Endothelial cell of umbilical vein (primary cell): ENCODE results near the gene MAGEH1. TPM values are rescaled to one million over a fixed set of nuclear protein-coding genes. Genes with fewer than 3 reads are reported as not detected.
"Not testable (repeated sequence)": the region's sequence is repeated elsewhere in the genome, so short reads cannot be mapped to it uniquely, and the experiment has no call there.

ENCODE experiments used
- Bru-seq: library from RNA; stranded (reverse); fragments of 400-500 nt; gene quantifications from one replicate; lab custom pipeline; 2021; lab: Mats Ljungman, UMichigan
- BruChase-seq, 2 experiments: library from RNA; stranded (reverse); fragments of 400-500 nt; gene quantifications; one replicate each; lab custom pipeline; 2021; lab: Mats Ljungman, UMichigan
- BruUV-seq: library from RNA; stranded (reverse); fragments of 400-500 nt; replicated peaks from 2 replicates; lab custom pipeline; 2021; lab: Mats Ljungman, UMichigan
- CTCF ChIA-PET: fragments of 300-600, 350-600 bp; sonication (Branson Sonifier 250); formaldehyde crosslinking; loops from one replicate; lab custom pipeline; 2021; ENCODE audit warnings: antibody characterized with exemption, inconsistent platforms; lab: Charles Lee
- POLR2A ChIA-PET: fragments of 300-600, 350-600 bp; sonication (Branson Sonifier 250); formaldehyde crosslinking; loops from one replicate; lab custom pipeline; 2021; ENCODE audit warnings: antibody characterized with exemption, inconsistent platforms; lab: Charles Lee
- DNase-seq: peaks from one replicate; pipeline ENCODE4 v3.0.0-alpha.2; 2011; ENCODE audit warnings: low read depth, low spot score
- FAIRE-seq: peaks from 2 replicates; lab custom pipeline; 2011; peaks lifted over from hg19 to GRCh38; lab: Jason Lieb, UNC
- H2AFZ ChIP-seq: 2 replicates; pipeline ENCODE4 v1.6.0; 2012; ENCODE audit warnings: low read depth, low read length, control low read depth, inconsistent platforms
- H3K27ac ChIP-seq: 2 replicates; pipeline ENCODE4 v1.5.1; 2011; ENCODE audit warnings: low read depth, mild to moderate bottlenecking, control low read depth, low read length, moderate library complexity; ENCODE audit not compliant: insufficient read depth
- H3K27me3 ChIP-seq, 2 experiments: 2 replicates each; pipeline versions ENCODE4 v1.6.0 to v1.6.1; 2011; ENCODE audit warnings: low read length in 2 of 2, mixed read lengths in 1 of 2; ENCODE audit not compliant: control insufficient read depth in 2 of 2, insufficient read depth in 2 of 2
- H3K36me3 ChIP-seq, 2 experiments: 2 replicates in 1 of 2; 3 replicates in 1 of 2; pipeline ENCODE4 v1.5.1; 2011; ENCODE audit warnings: low read length in 2 of 2, mild to moderate bottlenecking in 1 of 2, moderate library complexity in 1 of 2; ENCODE audit not compliant: control insufficient read depth in 2 of 2, insufficient read depth in 2 of 2; ENCODE audit errors: extremely low read depth in 1 of 2
- H3K4me1 ChIP-seq: 3 replicates; pipeline ENCODE4 v1.5.1; 2011; ENCODE audit warnings: mild to moderate bottlenecking, low read length; ENCODE audit not compliant: control insufficient read depth, insufficient read depth; ENCODE audit errors: extremely low read depth
- H3K4me2 ChIP-seq: 2 replicates; pipeline ENCODE4 v1.6.1; 2011; ENCODE audit warnings: low read length, control low read depth, mixed read lengths; ENCODE audit not compliant: insufficient read depth
- H3K4me3 ChIP-seq, 3 experiments: fragments of 200-600 bp in 1 of 3; sonication (generic), shearing (Covaris generic) in 1 of 3; replicated peaks in 1 of 3; 2 replicates each; pipeline ENCODE4 v1.5.1; 2011 to 2016; ENCODE audit warnings: control low read depth in 3 of 3, low read length in 3 of 3, mild to moderate bottlenecking in 2 of 3, inconsistent platforms in 1 of 3, low read depth in 1 of 3, moderate library complexity in 1 of 3; ENCODE audit not compliant: insufficient read depth in 1 of 3
- H3K79me2 ChIP-seq: 2 replicates; pipeline ENCODE4 v1.6.0; 2012; ENCODE audit warnings: low read length, inconsistent platforms; ENCODE audit not compliant: control insufficient read depth, insufficient read depth
- H3K9ac ChIP-seq: replicated peaks from 2 replicates; pipeline ENCODE3; 2011; ENCODE audit warnings: low read length, control low read depth; ENCODE audit not compliant: insufficient read depth; ENCODE audit errors: extremely low read depth
- H3K9me1 ChIP-seq: replicated peaks from 3 replicates; pipeline ENCODE4 v1.6.0; 2011; ENCODE audit warnings: mild to moderate bottlenecking, low read length; ENCODE audit not compliant: control insufficient read depth, insufficient read depth; ENCODE audit errors: extremely low read depth
- H3K9me3 ChIP-seq: replicated peaks from 2 replicates; pipeline ENCODE4 v1.5.1; 2012; ENCODE audit warnings: low read length, inconsistent platforms; ENCODE audit not compliant: control insufficient read depth, insufficient read depth
- H4K20me1 ChIP-seq: replicated peaks from 2 replicates; pipeline ENCODE3; 2011; ENCODE audit warnings: mild to moderate bottlenecking, low read length; ENCODE audit not compliant: control insufficient read depth, insufficient read depth; ENCODE audit errors: extremely low read depth
- POLR2A ChIP-seq: IDR thresholded peaks from 2 replicates; pipeline ENCODE4 v1.6.1; 2012; ENCODE audit warnings: low read depth, mild to moderate bottlenecking, control low read depth, low read length
- dilution Hi-C: fragments of 300-500 bp; cut with MboI; formaldehyde crosslinking; loops from one replicate; pipeline ENCODE4 v1.15.0; 2019; ENCODE audit warnings: low sequenced_read_pairs; ENCODE audit not compliant: extremely low pct_ligation_motif_present
- intact Hi-C: fragments of 100-400 bp; cut with micrococcal nuclease; formaldehyde crosslinking; loops from one replicate; pipeline ENCODE4 v1.10.0; 2022
- long read RNA-seq: library from polyadenylated mRNA; stranded (forward); transcript quantifications from one replicate; pipeline ENCODE4 v2.0.0, GENCODE V29; 2021
- polyA minus RNA-seq, 3 experiments: library from RNA; depleted of rRNA, polyadenylated mRNA; stranded (reverse); fragments of >200 nt; gene quantifications; 1 replicate in 1 of 3; 2 replicates in 2 of 3; pipeline ENCODE4 v1.2.3, GENCODE V29; 2011
- polyA plus RNA-seq, 4 experiments: library from polyadenylated mRNA; depleted of rRNA in 3 of 4; stranded (reverse) in 3 of 4; unstranded in 1 of 4; fragments of >200 nt; gene quantifications; 2 replicates each; pipeline versions ENCODE4 v1.2.1 to v1.2.3, GENCODE V29; 2011 to 2012; ENCODE audit warnings: missing spikeins in 1 of 4
- total RNA-seq: library from RNA; stranded (reverse); gene quantifications from 2 replicates; pipeline ENCODE4 v1.2.3, GENCODE V29; 2021
- TF ChIP-seq, protein P1 (sequence below): IDR thresholded peaks from 2 replicates; pipeline ENCODE4 v1.6.1; 2011; ENCODE audit not compliant: insufficient read depth, insufficient read length

MAGEH1 gene, protein sequence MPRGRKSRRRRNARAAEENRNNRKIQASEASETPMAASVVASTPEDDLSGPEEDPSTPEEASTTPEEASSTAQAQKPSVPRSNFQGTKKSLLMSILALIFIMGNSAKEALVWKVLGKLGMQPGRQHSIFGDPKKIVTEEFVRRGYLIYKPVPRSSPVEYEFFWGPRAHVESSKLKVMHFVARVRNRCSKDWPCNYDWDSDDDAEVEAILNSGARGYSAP
- total RNA-seq (15.1 and 15.8 TPM in 2 replicates), polyA plus RNA-seq (31.8 and 32.2 TPM in 2 replicates), polyA minus RNA-seq (13.9 and 17.7 TPM in 2 replicates), Bru-seq, nascent RNA (percentile 49 among the genes with signal in this experiment), BruChase-seq, experiment 1, labeled RNA remaining after a 6-hour chase (percentile 89 among the genes with signal in this experiment), BruChase-seq, experiment 2, labeled RNA remaining after a 2-hour chase (percentile 76 among the genes with signal in this experiment)
- 23.8 and 28.4 TPM in 2 replicates for polyA plus RNA-seq (2011; cell fraction: cytosol; rRNA removed)
- 11.1 and 14.5 TPM in 2 replicates for polyA plus RNA-seq (2011; cell fraction: nucleus; rRNA removed)
- polyA plus RNA-seq (2012): 15.9 and 19.7 TPM in 2 replicates
- not detected for polyA minus RNA-seq (2011; cell fraction: cytosol; rRNA and poly(A)+ RNA removed)
- polyA minus RNA-seq (2011; cell fraction: nucleus; rRNA and poly(A)+ RNA removed): 2.4 and 3.4 TPM in 2 replicates
- long read RNA-seq, transcript MAGEH1-201 (1 exons, 1,462 nt): major isoform, 58 of 58 reads
- long read RNA-seq, partial matches to known transcripts: 0 of 58 reads
- long read RNA-seq, other reads (novel, unspliced or antisense): 0 of 58 reads

DNA sequence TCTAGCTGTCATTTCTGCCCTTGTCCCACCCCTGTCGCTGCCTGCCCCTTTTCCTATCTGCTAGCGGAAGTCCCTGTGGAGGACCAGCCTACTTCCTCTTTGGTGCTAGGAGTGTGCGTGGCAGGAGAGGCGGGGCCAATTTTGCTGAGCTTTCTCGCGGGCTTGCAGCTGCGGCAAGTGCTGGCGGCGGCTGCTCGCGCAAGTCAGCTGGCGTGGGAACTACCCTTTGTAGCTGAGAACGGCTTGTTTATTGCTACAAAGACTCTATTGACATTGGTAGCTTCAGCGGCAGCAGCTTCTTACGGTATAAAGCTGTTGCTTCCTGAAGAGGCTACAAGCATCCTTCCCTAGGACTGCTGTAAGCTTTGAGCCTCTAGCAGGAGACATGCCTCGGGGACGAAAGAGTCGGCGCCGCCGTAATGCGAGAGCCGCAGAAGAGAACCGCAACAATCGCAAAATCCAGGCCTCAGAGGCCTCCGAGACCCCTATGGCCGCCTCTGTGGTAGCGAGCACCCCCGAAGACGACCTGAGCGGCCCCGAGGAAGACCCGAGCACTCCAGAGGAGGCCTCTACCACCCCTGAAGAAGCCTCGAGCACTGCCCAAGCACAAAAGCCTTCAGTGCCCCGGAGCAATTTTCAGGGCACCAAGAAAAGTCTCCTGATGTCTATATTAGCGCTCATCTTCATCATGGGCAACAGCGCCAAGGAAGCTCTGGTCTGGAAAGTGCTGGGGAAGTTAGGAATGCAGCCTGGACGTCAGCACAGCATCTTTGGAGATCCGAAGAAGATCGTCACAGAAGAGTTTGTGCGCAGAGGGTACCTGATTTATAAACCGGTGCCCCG lies at the start of gene MAGEH1:
Gene MAGEH1, plus strand, starts transcription at position 138 of the 843 bp plus-strand sequence. Its CDS starts 248 bp downstream, at position 386.
- TF ChIP-seq, protein P1, sequence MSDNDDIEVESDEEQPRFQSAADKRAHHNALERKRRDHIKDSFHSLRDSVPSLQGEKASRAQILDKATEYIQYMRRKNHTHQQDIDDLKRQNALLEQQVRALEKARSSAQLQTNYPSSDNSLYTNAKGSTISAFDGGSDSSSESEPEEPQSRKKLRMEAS: no peak
- TF ChIP-seq POLR2A: peak; percentile 42
- Histone ChIP-seq H3K9me1 (no peaks in the 10 kb centered on the region), H3K27ac (peak within 1 kb of the TSS; percentile 52), H3K36me3 (no peaks in the 10 kb centered on the region), H3K9ac (peak within 1 kb of the TSS; percentile 33), H3K27me3 (no peaks in the 10 kb centered on the region), H3K4me3 (peak within 1 kb of the TSS; percentile 56 to 70 (median 61)), H3K4me1 (peaks cover 5% of the 10 kb centered on the region), H2AFZ (peak within 1 kb of the TSS; percentile 94), H3K79me2 (no peaks in the 10 kb centered on the region), H3K9me3 (no peaks in the 10 kb centered on the region), H4K20me1 (no peaks in the 10 kb centered on the region), H3K4me2 (peak within 1 kb of the TSS; percentile 54)
- dilution Hi-C loops (no loop called here), intact Hi-C loops (no loop called here)
- FAIRE-seq (peak; percentile 84), DNase-seq (peak; percentile 81)
- ChIA-PET CTCF (interaction anchor here (1.0 to 1.9 kb wide), 4 partner anchors 37 to 796 kb away, joined by 6 to 13 read pairs (median 6); partner anchors contain the start of gene RRAGB), POLR2A (interaction anchor here (1.1 to 1.5 kb wide), 2 partner anchors 37 to 265 kb away, joined by 4 to 7 read pairs; partner anchors contain the start of gene RRAGB)
- BruUV-seq: TSS peak; percentile 82

DNA sequence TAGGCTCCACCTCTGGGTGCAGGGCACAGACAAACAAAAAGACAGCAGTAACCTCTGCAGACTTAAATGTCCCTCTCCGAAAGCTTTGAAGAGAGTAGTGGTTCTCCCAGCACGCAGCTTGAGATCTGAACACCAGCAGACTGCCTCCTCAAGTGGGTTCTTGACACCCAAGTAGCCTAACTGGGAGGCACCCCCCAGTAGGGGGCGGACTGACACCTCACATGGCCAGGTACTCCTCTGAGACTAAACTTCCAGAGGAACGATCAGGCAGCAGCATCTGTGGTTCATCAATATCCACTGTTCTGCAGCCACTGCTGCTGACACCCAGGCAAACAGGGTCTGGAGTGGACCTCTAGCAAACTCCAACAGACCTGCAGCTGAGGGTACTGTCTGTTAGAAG lies 24.8 kb upstream of the MAGEH1 start:
- H3K9me1 ChIP-seq, H2AFZ ChIP-seq, H3K9ac ChIP-seq, dilution Hi-C loops, intact Hi-C loops, H3K36me3 ChIP-seq, FAIRE-seq, H4K20me1 ChIP-seq, CTCF ChIA-PET, H3K4me2 ChIP-seq, BruUV-seq, H3K79me2 ChIP-seq, H3K27ac ChIP-seq, H3K4me3 ChIP-seq, DNase-seq, H3K9me3 ChIP-seq, H3K4me1 ChIP-seq, POLR2A ChIA-PET, H3K27me3 ChIP-seq: not testable (repeated sequence)

DNA sequence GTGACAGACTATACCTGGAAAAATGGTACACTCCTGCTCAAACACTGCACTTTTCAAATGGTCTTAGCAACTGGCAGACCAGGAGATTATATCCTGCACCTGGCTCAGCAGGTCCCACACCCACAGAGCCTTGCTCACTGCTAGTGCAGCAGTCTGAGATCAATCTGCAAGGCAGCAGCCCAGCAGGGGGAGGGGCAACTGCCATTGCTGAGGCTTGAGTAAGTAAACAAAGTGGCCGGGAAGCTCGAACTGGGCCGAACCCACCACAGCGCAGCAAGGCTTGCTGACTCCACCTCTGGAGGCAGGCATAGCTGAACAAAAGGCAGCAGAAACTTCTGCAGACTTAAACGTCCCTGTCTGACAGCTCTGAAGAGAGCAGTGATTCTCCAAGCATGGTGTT lies 8.5 kb upstream of the MAGEH1 start:
- H3K9me3 ChIP-seq, H3K27ac ChIP-seq, H3K9me1 ChIP-seq, POLR2A ChIA-PET, H3K79me2 ChIP-seq, CTCF ChIA-PET, H3K36me3 ChIP-seq, H3K4me1 ChIP-seq, DNase-seq, H2AFZ ChIP-seq, H4K20me1 ChIP-seq, H3K27me3 ChIP-seq, BruUV-seq, H3K9ac ChIP-seq, intact Hi-C loops, FAIRE-seq, H3K4me3 ChIP-seq, H3K4me2 ChIP-seq, dilution Hi-C loops: not testable (repeated sequence)
